HG02884 (cell line): Measurements from ENCODE around the gene WNT10A.

Experiments
- ATAC-seq: cut with Tn5 transposase; IDR thresholded peaks from one replicate; pipeline ENCODE4 v1.9.1; 2021; ENCODE audit warnings: mild to moderate bottlenecking, moderate library complexity; ENCODE audit not compliant: unreplicated experiment

Gene WNT10A

GRCh38 chr2:218857371-218858137 lies 23.1 kb upstream of the WNT10A start:
- no peak for ATAC-seq

DNA sequence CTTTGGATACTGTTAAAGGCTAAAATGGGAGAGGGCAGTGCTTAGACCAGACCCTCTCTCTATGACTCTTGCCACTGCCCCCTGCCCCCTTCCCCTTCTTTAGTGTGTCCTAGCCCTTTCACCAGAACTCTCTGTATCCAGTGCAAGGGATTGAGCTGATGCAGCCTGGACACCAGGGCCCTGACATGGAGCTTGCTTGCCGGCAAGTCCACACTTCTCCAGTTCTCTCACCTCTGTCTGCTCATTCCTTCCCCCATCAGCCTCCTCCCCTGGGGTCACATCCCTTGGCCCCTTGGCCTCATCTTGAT lies 22.6 kb upstream of the WNT10A start:
- no peak for ATAC-seq

DNA sequence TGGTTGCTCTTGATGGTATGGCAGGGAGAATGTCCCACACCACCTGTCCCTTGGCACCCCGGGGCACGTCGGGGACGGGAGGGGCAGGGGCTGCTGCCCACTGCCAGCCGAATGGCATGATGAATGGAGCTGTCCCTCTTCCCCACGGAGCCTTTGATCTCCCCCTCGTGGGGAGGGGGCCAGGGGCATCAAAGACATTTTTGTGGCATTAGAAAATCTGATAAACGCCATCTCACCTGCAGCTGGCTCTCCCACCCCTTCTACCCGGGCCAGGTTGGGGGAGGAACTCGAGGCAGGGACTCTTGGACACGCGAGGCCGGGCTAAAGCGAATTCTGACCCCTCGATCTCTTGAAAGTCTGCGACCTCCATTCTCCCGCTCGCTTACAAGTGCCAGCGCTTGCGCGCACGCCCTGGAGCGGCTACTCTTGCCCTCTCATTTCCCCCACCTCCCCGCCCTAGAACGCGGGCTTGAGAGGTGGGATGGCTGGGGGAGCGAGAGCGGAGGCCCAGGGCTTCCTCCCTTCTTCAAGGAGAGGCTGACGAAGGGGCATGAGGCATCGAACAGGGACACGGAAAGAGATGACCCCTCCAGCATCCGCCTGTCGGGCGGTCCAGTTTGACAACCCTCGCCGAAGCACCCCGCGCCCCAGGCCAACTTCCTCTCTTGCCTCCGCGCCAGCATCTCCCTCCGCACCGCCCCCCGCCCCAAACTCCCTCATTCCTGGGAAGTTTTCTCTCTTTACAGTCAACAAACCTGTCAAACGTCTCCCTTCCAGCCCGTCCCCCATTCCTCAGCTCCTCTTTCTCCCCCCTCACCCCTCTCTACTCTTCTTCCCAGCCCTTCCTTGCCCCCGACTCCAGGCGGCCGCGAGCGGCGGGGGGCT lies 21.7 kb upstream of the WNT10A start:
- no peak for ATAC-seq

DNA sequence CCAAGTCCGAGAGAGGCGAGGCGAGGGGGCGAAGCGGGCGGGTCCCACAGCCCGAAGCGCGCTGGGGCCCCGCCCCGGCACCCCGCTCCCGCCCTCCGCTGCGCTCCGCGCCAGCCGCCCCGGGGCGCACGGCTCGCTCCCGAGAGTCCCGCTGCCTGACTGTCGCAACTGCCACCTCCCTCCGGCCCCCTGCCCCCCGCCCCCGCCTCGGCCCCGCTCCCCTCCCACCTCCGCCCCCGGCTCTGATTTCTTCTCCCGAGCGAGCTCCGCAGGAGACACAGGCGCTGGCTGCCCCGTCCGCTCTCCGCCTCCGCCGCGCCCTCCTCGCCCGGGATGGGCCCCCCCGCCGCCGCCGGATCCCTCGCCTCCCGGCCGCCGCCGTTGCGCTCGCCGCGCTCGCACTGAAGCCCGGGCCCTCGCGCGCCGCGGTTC lies 21.1 kb upstream of the WNT10A start, which contains the start of gene WNT6:
Gene WNT6 (plus strand): TSS at position 250 of the 432 bp plus-strand sequence. CDS start 233 bp downstream, outside the sequence.
- ATAC-seq = no peak

DNA sequence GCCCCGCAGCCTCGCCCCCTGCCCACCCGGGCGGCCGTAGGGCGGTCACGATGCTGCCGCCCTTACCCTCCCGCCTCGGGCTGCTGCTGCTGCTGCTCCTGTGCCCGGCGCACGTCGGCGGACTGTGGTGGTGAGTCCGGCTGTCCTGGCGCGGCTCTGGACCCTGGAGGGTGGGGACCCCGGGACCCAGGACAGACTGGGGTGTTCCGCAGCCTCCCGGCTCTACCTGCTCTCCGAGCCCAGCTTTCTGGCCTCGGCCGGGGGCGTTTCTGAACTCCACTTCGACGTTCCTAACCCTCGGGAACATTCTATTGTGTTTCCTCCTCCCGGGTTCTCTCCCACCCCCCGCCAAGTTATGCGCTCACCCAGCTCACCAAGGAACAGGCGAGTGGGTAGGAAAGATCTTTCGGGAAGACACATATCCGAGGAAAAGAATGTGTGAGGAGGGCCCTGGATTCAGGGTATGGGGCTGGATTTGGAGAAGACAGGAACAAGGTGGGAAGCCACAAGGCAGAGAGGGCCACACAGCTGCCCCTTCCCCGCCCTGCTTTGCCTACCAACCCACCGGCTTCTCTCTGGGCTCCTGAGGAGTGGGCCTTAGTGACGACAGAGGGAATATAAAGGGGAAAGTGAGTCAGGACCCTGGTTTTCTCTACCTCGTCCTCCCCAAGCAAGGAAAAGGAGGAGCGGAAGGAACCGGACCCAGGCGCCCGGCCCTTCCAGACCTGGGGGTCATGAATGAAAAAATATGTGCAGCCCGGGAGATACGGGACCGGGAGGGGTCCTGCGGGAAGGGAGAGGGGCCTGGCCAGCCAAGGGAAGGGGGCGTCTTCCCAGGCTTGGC lies 20.4 kb upstream of the WNT10A start:
- ATAC-seq = no peak

DNA sequence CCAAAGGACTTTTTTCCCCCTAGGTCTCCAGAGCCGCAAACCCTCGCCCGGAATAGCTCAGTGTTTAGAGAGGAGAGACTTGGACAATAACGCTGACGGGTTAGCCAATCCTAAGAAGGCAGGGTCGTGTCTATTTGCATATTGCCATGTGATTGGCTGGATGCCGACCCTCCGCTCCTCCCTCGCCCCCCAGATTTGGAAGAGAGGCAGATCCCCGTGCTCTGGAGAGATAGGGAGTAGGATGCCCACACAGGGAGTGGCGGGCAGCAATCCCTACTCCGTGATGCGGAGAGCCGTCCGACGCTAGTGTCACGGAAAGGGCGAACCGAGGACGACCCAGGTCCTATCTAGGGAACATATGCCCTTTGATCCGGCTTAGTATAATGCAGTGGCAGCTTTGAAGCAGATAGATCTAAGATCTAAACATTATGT lies 19.7 kb upstream of the WNT10A start:
- no peak for ATAC-seq

DNA sequence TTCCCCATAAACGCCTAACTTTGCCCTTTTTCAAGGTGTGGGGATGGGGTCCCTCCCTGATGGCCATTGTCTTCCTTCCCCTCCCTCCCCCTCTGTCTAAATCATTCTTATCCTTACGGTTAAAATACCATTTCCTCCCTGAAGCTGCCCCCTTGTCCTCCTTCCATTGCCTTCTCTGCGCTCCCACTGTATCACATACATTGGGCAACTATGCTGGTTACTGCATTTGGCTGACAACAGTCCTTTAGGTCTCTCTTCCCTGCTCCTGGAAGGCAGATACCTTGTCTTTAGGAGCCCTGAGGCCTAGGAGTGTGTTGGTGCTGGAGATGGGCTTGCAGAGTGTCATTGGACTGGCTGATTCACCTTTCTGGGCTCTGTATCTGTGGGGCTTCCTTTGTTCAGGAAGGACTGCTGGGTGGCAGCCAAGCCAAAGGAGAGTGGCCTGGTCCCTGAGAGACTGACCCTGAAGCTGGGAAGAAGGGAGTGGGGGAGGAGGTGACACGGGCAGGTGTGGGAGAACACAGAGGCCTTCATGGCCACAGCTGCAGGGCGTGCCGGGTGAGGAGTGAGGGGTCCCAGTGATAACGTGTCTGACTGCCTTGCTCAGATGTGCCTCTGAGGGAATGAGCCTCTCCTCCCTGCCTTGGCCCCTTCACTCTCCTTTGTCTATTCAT lies 18.9 kb upstream of the WNT10A start:
- no peak for ATAC-seq

DNA sequence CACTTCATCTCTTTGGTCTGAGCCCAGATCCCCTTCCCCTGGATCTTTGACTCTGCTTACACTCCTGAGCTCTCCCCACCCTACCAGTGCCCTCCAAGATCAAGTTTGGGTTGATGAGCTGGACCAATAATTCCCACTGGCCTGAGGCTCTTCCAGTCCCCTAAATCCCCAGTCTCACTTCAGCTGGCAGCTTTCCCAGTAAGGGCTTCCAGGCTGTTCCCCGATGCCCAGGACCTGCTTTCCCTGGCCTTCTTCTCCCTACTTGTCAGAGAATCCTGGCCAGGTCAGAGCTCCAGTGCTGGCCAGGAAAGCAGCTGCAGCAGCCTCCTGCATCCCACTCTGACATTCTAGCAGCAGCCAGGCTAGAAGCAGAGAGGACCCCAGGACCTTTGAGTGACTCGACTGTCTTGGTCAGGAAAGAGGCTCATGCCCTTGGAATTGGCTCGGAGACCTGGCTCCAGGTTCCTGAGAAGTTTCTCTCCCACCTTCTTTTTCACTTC lies 17.6 kb upstream of the WNT10A start:
- ATAC-seq = no peak

DNA sequence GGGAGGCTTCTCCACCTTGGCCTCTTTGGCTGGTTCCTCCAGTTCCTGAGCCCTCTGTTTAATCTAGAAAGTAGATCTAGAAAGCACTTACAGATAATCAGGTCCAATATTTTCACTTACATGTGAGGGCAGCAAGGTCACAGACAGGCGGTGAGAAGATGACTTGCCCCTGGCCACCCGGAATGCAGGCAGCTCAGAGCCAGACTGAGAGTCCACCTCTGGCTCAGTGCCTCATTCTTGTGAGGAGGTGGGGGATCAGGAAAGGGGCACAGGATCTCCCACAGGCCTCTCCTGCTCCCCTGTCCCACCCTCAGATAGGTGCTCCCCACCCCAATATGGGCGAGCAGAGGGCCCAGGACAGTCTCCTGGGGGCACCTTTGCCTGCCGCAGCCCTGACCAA lies 15.3 kb upstream of the WNT10A start:
- ATAC-seq = no peak

DNA sequence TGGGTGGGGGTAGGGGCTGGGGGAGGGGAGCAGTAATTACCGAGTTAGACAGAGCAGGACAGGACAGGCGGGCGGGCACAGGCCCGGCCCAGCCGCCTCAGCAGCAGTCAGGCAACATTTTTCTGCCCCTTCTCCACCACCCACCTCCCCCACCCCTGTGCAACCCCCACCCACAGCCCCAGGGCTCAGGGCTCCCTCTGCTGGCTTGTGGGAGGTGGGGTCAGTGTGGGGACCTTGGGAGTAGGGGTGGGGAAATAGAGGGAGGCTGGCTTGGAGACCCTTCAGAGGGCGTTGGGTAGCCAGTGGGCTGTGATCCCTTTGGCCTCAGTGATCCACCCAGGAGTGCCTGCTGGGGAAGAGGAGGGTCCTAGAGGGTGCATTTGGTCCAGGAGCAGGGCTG lies 14.7 kb upstream of the WNT10A start:
- ATAC-seq = no peak

GRCh38 chr2:218867900-218868299 lies 12.8 kb upstream of the WNT10A start:
- ATAC-seq = no peak

GRCh38 chr2:218869064-218869463 lies 11.6 kb upstream of the WNT10A start:
- ATAC-seq = no peak

GRCh38 chr2:218870984-218871344 lies 9.7 kb upstream of the WNT10A start:
- no peak for ATAC-seq

- ATAC-seq = no peak
Measured at GRCh38 chr2:218871345-218872302, 9.0 kb upstream of the WNT10A start.

DNA sequence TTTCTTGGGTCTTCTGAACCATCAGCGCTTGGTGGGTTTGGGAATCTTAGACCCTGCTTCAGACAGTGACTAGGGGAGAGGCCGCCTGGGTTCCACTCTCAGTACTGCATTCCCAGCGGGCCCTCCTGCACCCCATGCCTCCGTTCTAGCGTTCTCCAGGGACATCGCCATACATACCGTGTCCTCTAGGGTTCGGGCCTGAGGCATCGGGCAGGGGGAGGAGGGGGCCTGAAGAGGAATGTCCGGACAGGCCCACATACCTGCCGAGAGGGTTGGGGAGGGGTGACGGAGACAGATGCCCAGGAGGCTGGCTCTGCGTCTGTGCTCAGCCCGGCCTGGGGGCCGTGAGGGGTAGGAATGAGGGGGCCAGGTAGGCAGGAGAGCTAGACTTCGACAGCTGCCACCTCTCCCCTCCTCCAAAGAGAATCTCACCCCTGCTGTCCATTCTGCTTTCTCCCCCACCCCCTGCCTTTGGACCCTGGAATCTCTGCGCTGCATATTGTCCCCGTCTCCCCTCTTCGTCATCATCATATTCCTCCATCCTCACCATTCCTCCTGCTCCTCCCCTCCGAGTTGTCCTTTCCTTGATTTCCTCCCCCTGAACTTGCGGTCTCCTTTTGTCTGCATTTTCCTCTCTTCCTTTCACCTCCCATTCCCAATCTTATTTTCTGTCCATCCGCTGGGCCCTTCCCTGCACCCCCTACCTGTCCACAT lies 7.8 kb upstream of the WNT10A start:
- ATAC-seq = no peak

DNA sequence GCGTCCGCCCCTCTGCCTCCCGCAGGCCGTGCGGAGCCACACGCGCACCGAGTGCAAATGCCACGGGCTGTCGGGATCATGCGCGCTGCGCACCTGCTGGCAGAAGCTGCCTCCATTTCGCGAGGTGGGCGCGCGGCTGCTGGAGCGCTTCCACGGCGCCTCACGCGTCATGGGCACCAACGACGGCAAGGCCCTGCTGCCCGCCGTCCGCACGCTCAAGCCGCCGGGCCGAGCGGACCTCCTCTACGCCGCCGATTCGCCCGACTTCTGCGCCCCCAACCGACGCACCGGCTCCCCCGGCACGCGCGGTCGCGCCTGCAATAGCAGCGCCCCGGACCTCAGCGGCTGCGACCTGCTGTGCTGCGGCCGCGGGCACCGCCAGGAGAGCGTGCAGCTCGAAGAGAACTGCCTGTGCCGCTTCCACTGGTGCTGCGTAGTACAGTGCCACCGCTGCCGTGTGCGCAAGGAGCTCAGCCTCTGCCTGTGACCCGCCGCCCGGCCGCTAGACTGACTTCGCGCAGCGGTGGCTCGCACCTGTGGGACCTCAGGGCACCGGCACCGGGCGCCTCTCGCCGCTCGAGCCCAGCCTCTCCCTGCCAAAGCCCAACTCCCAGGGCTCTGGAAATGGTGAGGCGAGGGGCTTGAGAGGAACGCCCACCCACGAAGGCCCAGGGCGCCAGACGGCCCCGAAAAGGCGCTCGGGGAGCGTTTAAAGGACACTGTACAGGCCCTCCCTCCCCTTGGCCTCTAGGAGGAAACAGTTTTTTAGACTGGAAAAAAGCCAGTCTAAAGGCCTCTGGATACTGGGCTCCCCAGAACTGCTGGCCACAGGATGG lies 7.1 kb upstream of the WNT10A start:
- no peak for ATAC-seq

- ATAC-seq = no peak
Measured at GRCh38 chr2:218875692-218876246, 4.9 kb upstream of the WNT10A start.
